ENCODE measurements around the gene TRIO. TPM values are rescaled to one million over a fixed set of nuclear protein-coding genes. Genes with fewer than 3 reads are reported as not detected.
A peak's percentile ranks its signal among the peaks of the same experiment; 100 is the strongest.

The TRIO gene
- total and polyA plus RNA-seq, 11 donors, result 35.2 to 99.1 (median 58.4) TPM

DNA sequence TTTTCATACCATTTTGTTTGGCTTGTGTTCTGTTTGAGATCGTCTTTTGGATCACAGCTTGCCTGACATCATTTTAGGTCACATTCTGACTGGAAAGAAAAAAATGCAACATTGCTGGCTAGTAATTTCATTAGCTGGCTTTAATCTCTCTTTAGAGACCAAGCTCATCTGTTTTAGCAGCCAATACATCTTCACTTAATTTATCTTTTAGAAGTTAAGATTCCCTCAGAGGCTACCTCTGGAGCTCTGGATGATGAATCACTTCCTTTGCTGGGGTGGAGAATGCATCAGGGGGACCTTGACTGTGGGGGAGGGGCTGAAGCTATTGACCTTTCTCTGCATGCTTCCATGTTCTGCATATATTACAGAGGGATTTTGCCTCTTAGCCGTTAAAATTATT lies 256.9 kb downstream of the TRIO start:
- Histone ChIP-seq H3K27ac (peak overlapping the region in 2 of 12 donors; percentile 28), H3K36me3 (peaks cover 0 to 64% (median 46%) of the 10 kb centered on the region in 9 donors)
- ATAC-seq, result peak in 3 of 4 donors; percentile 47 to 80 (median 67)

DNA sequence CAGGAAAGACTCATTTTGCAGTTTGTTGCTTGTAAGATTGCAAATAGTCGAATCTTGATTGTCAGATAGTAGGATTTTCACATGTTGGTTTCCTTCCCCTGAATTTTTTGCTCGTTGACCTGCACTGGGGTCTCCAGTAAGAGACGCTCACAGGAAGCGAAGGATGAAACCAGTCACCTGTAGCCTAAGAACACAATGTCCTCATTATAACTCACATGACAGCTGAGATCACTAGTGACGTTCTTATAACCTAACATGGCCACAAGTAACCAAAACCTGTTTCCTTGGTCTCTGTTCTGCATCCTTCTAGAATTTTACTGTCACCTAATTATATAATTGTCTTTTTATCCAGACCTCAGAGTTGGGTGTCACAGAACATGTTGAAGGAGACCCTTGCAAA lies 257.5 kb downstream of the TRIO start:
- H3K4me1 ChIP-seq, result peaks cover 0 to 29% (median 8%) of the 10 kb centered on the region in 12 donors
- no peaks in the 10 kb centered on the region for H3K9me3 ChIP-seq
- intact Hi-C loops (cut with DNase I), result loop anchor here in 6 of 10 donors (2.0 to 10.0 kb wide), 5 partner anchors 47 to 614 kb away; no protein-coding TSS in a partner anchor
- TF ChIP-seq, protein P1, sequence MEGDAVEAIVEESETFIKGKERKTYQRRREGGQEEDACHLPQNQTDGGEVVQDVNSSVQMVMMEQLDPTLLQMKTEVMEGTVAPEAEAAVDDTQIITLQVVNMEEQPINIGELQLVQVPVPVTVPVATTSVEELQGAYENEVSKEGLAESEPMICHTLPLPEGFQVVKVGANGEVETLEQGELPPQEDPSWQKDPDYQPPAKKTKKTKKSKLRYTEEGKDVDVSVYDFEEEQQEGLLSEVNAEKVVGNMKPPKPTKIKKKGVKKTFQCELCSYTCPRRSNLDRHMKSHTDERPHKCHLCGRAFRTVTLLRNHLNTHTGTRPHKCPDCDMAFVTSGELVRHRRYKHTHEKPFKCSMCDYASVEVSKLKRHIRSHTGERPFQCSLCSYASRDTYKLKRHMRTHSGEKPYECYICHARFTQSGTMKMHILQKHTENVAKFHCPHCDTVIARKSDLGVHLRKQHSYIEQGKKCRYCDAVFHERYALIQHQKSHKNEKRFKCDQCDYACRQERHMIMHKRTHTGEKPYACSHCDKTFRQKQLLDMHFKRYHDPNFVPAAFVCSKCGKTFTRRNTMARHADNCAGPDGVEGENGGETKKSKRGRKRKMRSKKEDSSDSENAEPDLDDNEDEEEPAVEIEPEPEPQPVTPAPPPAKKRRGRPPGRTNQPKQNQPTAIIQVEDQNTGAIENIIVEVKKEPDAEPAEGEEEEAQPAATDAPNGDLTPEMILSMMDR (IDR thresholded peaks at IDR 0.05), result no peak
- TF ChIP-seq POLR2A (IDR thresholded peaks at IDR 0.05), result no peak
- ATAC-seq (no peak), DNase-seq (no peak)
- no peaks in the 10 kb centered on the region for H3K27me3 ChIP-seq
- 86 to 91% (median 88%) methylated on average over 5 of the region's 5 CpGs for WGBS, 4 donors
- peak overlapping the region in 1 of 12 donors; percentile 28 for H3K27ac ChIP-seq
- no peak overlapping the region for H3K4me3 ChIP-seq
- peaks cover 0 to 62% (median 46%) of the 10 kb centered on the region in 9 donors for H3K36me3 ChIP-seq

More for the DNA sequence above, 256.9 kb downstream of the TRIO start:
- DNase-seq, result no peak
- H3K27me3 ChIP-seq, result no peaks in the 10 kb centered on the region
- WGBS, 4 donors, result 59 to 69% (median 66%) methylated on average over 2 of the region's 2 CpGs
- H3K4me1 ChIP-seq, result peaks cover 0 to 29% (median 8%) of the 10 kb centered on the region in 12 donors
- no peak overlapping the region for H3K4me3 ChIP-seq
- no peak for TF ChIP-seq POLR2A (IDR thresholded peaks at IDR 0.05)
- TF ChIP-seq, protein P1 (IDR thresholded peaks at IDR 0.05), result no peak
- H3K9me3 ChIP-seq, result no peaks in the 10 kb centered on the region
- intact Hi-C loops (cut with DNase I), result loop anchor here in 6 of 10 donors (2.0 to 10.0 kb wide), 5 partner anchors 47 to 615 kb away; no protein-coding TSS in a partner anchor

DNA sequence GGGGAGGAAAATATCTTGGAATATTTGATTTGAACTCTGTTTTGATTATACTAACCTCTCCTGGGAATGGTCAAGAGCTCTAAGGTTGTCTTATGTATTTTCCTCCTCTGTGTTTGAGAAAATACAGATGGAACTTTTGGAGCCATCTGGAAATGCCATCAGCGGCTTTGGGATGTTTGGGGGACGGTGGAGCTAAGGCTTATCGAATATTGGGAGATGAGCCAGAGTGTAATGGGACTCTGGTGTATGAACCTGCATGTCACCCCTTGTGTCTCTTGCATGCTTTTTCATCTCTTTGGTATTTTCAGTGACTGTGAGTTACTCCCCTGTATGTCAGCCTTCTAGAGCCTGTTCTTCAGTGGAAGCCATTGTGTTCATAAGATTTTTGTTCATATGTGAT lies 258.5 kb downstream of the TRIO start:
- no peak for DNase-seq
- 60 to 78% (median 70%) methylated on average over 3 of the region's 3 CpGs for WGBS, 4 donors
- Histone ChIP-seq H3K27me3 (no peaks in the 10 kb centered on the region), H3K36me3 (peaks cover 0 to 63% (median 46%) of the 10 kb centered on the region in 9 donors), H3K4me1 (peaks cover 0 to 31% (median 11%) of the 10 kb centered on the region in 12 donors), H3K27ac (no peak overlapping the region), H3K9me3 (no peaks in the 10 kb centered on the region), H3K4me3 (no peak overlapping the region)
- TF ChIP-seq, protein P1 (IDR thresholded peaks at IDR 0.05), result no peak
- no peak for TF ChIP-seq POLR2A (IDR thresholded peaks at IDR 0.05)
- intact Hi-C loops (cut with DNase I), result loop anchor here in 6 of 10 donors (2.0 to 10.0 kb wide), 5 partner anchors 46 to 613 kb away; no protein-coding TSS in a partner anchor
- ATAC-seq, result no peak

DNA sequence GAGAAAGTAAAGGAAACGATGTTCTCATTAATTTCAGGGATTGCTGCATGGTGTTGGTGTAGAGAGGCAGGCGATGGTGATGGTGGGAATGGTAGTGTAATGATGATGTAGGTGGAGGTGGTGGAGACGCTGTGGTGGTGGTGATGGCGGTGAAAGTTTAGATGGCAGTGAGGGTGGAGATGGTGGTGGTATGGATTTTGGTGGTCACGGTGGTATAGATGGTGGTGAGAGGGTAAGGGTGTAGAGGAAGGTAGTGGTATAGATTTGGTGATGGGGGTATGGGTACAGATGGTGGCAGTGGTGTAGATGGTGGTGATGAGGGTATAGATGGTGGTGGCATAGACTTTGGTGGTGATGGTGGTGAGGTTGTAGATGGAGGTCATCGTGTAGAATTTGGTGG lies 259.3 kb downstream of the TRIO start:
- Histone ChIP-seq H3K27me3 (no peaks in the 10 kb centered on the region), H3K9me3 (no peaks in the 10 kb centered on the region), H3K36me3 (peaks cover 0 to 63% (median 46%) of the 10 kb centered on the region in 9 donors), H3K27ac (no peak overlapping the region), H3K4me3 (no peak overlapping the region), H3K4me1 (peaks cover 0 to 36% (median 16%) of the 10 kb centered on the region in 12 donors)
- no peak for DNase-seq
- ATAC-seq, result no peak
- 80 to 99% (median 98%) methylated on average over 6 of the region's 6 CpGs for WGBS, 4 donors
- TF ChIP-seq, protein P1 (IDR thresholded peaks at IDR 0.05), result no peak
- no peak for TF ChIP-seq POLR2A (IDR thresholded peaks at IDR 0.05)
- intact Hi-C loops (cut with DNase I), result loop anchor here in 5 of 10 donors (5.0 to 10.0 kb wide), 4 partner anchors 45 to 612 kb away; no protein-coding TSS in a partner anchor
